ENCODE results near the gene MRPS18A.
"Not testable (repeated sequence)": the region's sequence is repeated elsewhere in the genome, so short reads cannot be mapped to it uniquely, and the experiment has no call there.

DNA sequence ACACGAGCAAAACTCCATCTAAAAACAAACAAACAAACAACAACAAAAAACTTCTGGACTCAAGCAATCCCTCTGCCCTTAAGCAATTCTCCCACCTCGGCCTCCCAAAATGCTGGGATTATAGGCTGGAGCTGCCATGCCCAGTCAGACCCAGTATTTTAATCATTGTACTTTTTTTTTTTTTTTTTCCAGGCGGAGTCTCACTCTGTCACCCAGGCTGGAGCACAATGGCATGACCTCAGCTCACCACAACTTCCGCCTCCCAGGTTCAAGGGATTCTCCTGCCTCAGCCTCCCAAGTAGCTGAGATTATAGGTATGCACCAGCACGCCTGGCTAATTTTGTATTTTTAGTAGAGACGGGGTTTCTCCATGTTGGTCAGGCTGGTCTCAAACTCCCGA, 54.6 kb downstream of the MRPS18A start:
- TF ChIP-seq, protein P1, sequence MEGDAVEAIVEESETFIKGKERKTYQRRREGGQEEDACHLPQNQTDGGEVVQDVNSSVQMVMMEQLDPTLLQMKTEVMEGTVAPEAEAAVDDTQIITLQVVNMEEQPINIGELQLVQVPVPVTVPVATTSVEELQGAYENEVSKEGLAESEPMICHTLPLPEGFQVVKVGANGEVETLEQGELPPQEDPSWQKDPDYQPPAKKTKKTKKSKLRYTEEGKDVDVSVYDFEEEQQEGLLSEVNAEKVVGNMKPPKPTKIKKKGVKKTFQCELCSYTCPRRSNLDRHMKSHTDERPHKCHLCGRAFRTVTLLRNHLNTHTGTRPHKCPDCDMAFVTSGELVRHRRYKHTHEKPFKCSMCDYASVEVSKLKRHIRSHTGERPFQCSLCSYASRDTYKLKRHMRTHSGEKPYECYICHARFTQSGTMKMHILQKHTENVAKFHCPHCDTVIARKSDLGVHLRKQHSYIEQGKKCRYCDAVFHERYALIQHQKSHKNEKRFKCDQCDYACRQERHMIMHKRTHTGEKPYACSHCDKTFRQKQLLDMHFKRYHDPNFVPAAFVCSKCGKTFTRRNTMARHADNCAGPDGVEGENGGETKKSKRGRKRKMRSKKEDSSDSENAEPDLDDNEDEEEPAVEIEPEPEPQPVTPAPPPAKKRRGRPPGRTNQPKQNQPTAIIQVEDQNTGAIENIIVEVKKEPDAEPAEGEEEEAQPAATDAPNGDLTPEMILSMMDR (IDR thresholded peaks at IDR 0.05) = not testable (repeated sequence)
- TF ChIP-seq POLR2A (IDR thresholded peaks at IDR 0.05) = not testable (repeated sequence)

Data from lower leg skin (tissue), 3 donors.